H9 (cell line): ENCODE data around the gene POLL. TPM values are rescaled to one million over a fixed set of nuclear protein-coding genes. Genes with fewer than 3 reads are reported as not detected.

Experiments
- DNase-seq: peaks from one replicate; pipeline ENCODE4 v3.0.0-alpha.2; 2017
- H2AFZ ChIP-seq: one replicate; pipeline ENCODE4 v1.6.1; 2013; ENCODE audit warnings: mild to moderate bottlenecking, low read length, control low read depth, moderate library complexity
- H2AK5ac ChIP-seq: 2 replicates; pipeline ENCODE4 v1.6.1; 2013; ENCODE audit warnings: low read length, control low read depth, mixed read lengths; ENCODE audit not compliant: insufficient read length
- H2BK120ac ChIP-seq: one replicate; pipeline ENCODE4 v1.6.1; 2013; ENCODE audit warnings: low read depth, mild to moderate bottlenecking, low read length, control low read depth, inconsistent platforms; ENCODE audit not compliant: poor library complexity, severe bottlenecking
- H2BK12ac ChIP-seq: 2 replicates; pipeline ENCODE4 v1.6.1; 2013; ENCODE audit warnings: low read length, control low read depth, mixed read lengths, low read depth; ENCODE audit not compliant: insufficient read length
- H2BK15ac ChIP-seq: 2 replicates; pipeline ENCODE4 v1.6.1; 2013; ENCODE audit warnings: low read depth, low read length, control low read depth
- H2BK20ac ChIP-seq: one replicate; pipeline ENCODE4 v1.6.1; 2013; ENCODE audit warnings: low read depth, mild to moderate bottlenecking, low read length, control low read depth, inconsistent platforms; ENCODE audit not compliant: poor library complexity, severe bottlenecking
- H2BK5ac ChIP-seq: 2 replicates; pipeline ENCODE4 v1.6.1; 2013; ENCODE audit warnings: low read length, control low read depth, mixed read lengths; ENCODE audit not compliant: insufficient read length
- H3K14ac ChIP-seq: 2 replicates; pipeline ENCODE4 v1.6.1; 2013; ENCODE audit warnings: low read length, control low read depth; ENCODE audit not compliant: insufficient read depth
- H3K18ac ChIP-seq: 2 replicates; pipeline ENCODE4 v1.6.1; 2013; ENCODE audit warnings: low read depth, mild to moderate bottlenecking, mixed read lengths, low read length, control low read depth; ENCODE audit not compliant: insufficient read length
- H3K23ac ChIP-seq: 2 replicates; pipeline ENCODE4 v1.6.1; 2013; ENCODE audit warnings: low read length, control low read depth, mixed read lengths, low read depth; ENCODE audit not compliant: insufficient read length
- H3K23me2 ChIP-seq: 2 replicates; pipeline ENCODE4 v1.6.1; 2013; ENCODE audit warnings: low read depth, mild to moderate bottlenecking, mixed read lengths, low read length, control low read depth; ENCODE audit not compliant: insufficient read length, poor library complexity, severe bottlenecking
- H3K27ac ChIP-seq: 2 replicates; pipeline ENCODE4 v1.5.1; 2013; ENCODE audit warnings: low read length, control low read depth, mixed read lengths, low read depth; ENCODE audit not compliant: insufficient read length
- H3K27me3 ChIP-seq: 2 replicates; pipeline ENCODE4 v1.6.1; 2013; ENCODE audit warnings: low read length, control low read depth, inconsistent platforms; ENCODE audit not compliant: insufficient read depth
- H3K4ac ChIP-seq: 2 replicates; pipeline ENCODE4 v1.6.1; 2013; ENCODE audit warnings: low read depth, mild to moderate bottlenecking, control low read depth, inconsistent platforms, low read length, moderate library complexity
- H3K4me1 ChIP-seq: 2 replicates; pipeline ENCODE4 v1.6.1; 2013; ENCODE audit warnings: low read length, control low read depth, inconsistent platforms; ENCODE audit not compliant: insufficient read depth
- H3K4me2 ChIP-seq: 2 replicates; pipeline ENCODE4 v1.6.1; 2013; ENCODE audit warnings: low read length, control low read depth, mixed read lengths; ENCODE audit not compliant: insufficient read length, insufficient read depth
- H3K56ac ChIP-seq: 2 replicates; pipeline ENCODE4 v1.6.1; 2013; ENCODE audit warnings: low read depth, mild to moderate bottlenecking, mixed read lengths, low read length, control low read depth; ENCODE audit not compliant: insufficient read length
- H3K79me1 ChIP-seq: 2 replicates; pipeline ENCODE4 v1.6.1; 2013; ENCODE audit warnings: low read depth, mild to moderate bottlenecking, moderate library complexity, low read length, control low read depth, inconsistent platforms; ENCODE audit not compliant: insufficient read depth, poor library complexity, severe bottlenecking
- H3K79me2 ChIP-seq: 2 replicates; pipeline ENCODE4 v1.6.1; 2013; ENCODE audit warnings: low read length, control low read depth, inconsistent platforms; ENCODE audit not compliant: insufficient read depth
- H3K9ac ChIP-seq: 2 replicates; pipeline ENCODE4 v1.6.1; 2013; ENCODE audit warnings: low read length, control low read depth, mixed read lengths; ENCODE audit not compliant: insufficient read length; ENCODE audit errors: extremely low read depth
- H3K9me3 ChIP-seq: one replicate; pipeline ENCODE4 v1.6.1; 2013; ENCODE audit warnings: low read depth, low read length, inconsistent platforms; ENCODE audit not compliant: control insufficient read depth
- H3T11ph ChIP-seq: one replicate; pipeline ENCODE4 v1.6.1; 2013; ENCODE audit warnings: mild to moderate bottlenecking, low read length, control low read depth, inconsistent platforms
- H4K20me1 ChIP-seq: one replicate; pipeline ENCODE4 v1.6.1; 2013; ENCODE audit not compliant: control insufficient read depth, insufficient read length, insufficient read depth
- H4K5ac ChIP-seq: 2 replicates; pipeline ENCODE4 v1.6.1; 2013; ENCODE audit warnings: low read depth, mild to moderate bottlenecking, mixed read lengths, low read length, control low read depth; ENCODE audit not compliant: insufficient read length
- H4K8ac ChIP-seq: replicated peaks from 2 replicates; pipeline ENCODE4 v1.6.1; 2013; ENCODE audit warnings: low read length, control low read depth, mixed read lengths, low read depth; ENCODE audit not compliant: insufficient read length
- H4K91ac ChIP-seq: 2 replicates; pipeline ENCODE4 v1.6.1; 2013; ENCODE audit warnings: low read depth, mild to moderate bottlenecking, moderate library complexity, mixed read lengths, low read length, control low read depth; ENCODE audit not compliant: insufficient read length
- H3K27ac Mint-ChIP-seq, 3 experiments: 2 replicates in 2 of 3; 3 replicates in 1 of 3; pipeline ENCODE4 v1.8.0; 2020 to 2021; ENCODE audit warnings: mixed read lengths in 3 of 3, mild to moderate bottlenecking in 1 of 3, moderate library complexity in 1 of 3
- H3K27me3 Mint-ChIP-seq: 2 replicates; pipeline ENCODE4 v1.8.0; 2021; ENCODE audit warnings: low read depth, mild to moderate bottlenecking, moderate library complexity, mixed read lengths
- H3K36me3 Mint-ChIP-seq, 3 experiments: 2 replicates in 2 of 3; 3 replicates in 1 of 3; pipeline ENCODE4 v1.8.0; 2020 to 2021; ENCODE audit warnings: low read depth in 3 of 3, mixed read lengths in 3 of 3; ENCODE audit not compliant: insufficient read depth in 1 of 3
- H3K4me1 Mint-ChIP-seq, 2 experiments: 2 replicates each; pipeline ENCODE4 v1.8.0; 2020; ENCODE audit warnings: mixed read lengths in 2 of 2
- H3K4me3 Mint-ChIP-seq, 2 experiments: 2 replicates in 1 of 2; 3 replicates in 1 of 2; pipeline ENCODE4 v1.8.0; 2020 to 2021; ENCODE audit warnings: mild to moderate bottlenecking in 2 of 2, mixed read lengths in 2 of 2, moderate library complexity in 1 of 2
- H3K9me3 Mint-ChIP-seq, 2 experiments: 2 replicates in 1 of 2; 3 replicates in 1 of 2; pipeline ENCODE4 v1.8.0; 2020; ENCODE audit warnings: mild to moderate bottlenecking in 2 of 2, mixed read lengths in 2 of 2, moderate library complexity in 1 of 2
- WGBS: extraction: QIAGEN DNeasy Blood & Tissue Kit; methylation state at CpG from one replicate; pipeline ENCODE4 v1.1.7; 2013; ENCODE audit warnings: missing lambda C conversion rate, low lambda C conversion rate, mixed read lengths; ENCODE audit not compliant: insufficient read length; ENCODE audit errors: extremely low coverage; 5-methylcytosine and 5-hydroxymethylcytosine counted together
- total RNA-seq: library from RNA; stranded (reverse); gene quantifications from 2 replicates; pipeline ENCODE4 v1.2.1, GENCODE V29; 2021
- TF ChIP-seq, protein P1 (sequence below): fragments of 200-600 bp; sonication (generic); conservative IDR thresholded peaks from 3 replicates; pipeline ENCODE4 v1.8.0; 2021; ENCODE audit warnings: antibody characterized with exemption, mild to moderate bottlenecking

Gene POLL
- total RNA-seq, 1 experiment from 2014 or later: 30.8 TPM

- no CpG with 5 or more reads among the region's 15 CpGs for WGBS
- no peak overlapping the region for H3K18ac ChIP-seq
- TF ChIP-seq, protein P1, sequence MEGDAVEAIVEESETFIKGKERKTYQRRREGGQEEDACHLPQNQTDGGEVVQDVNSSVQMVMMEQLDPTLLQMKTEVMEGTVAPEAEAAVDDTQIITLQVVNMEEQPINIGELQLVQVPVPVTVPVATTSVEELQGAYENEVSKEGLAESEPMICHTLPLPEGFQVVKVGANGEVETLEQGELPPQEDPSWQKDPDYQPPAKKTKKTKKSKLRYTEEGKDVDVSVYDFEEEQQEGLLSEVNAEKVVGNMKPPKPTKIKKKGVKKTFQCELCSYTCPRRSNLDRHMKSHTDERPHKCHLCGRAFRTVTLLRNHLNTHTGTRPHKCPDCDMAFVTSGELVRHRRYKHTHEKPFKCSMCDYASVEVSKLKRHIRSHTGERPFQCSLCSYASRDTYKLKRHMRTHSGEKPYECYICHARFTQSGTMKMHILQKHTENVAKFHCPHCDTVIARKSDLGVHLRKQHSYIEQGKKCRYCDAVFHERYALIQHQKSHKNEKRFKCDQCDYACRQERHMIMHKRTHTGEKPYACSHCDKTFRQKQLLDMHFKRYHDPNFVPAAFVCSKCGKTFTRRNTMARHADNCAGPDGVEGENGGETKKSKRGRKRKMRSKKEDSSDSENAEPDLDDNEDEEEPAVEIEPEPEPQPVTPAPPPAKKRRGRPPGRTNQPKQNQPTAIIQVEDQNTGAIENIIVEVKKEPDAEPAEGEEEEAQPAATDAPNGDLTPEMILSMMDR: no peak
These were observed 23.5 kb downstream of the POLL start for GRCh38 chr10:101564490-101564991.

More at GRCh38 chr10:101564490-101564991, 23.5 kb downstream of the POLL start:
- Histone ChIP-seq H2BK12ac (no peak overlapping the region), H2BK120ac (no peak overlapping the region), H3K23me2 (peaks cover 2% of the 10 kb centered on the region), H4K20me1 (no peaks in the 10 kb centered on the region), H4K91ac (no peak overlapping the region), H3T11ph (no peak overlapping the region), H2BK15ac (no peak overlapping the region), H3K23ac (no peak overlapping the region), H3K27me3 (peaks cover 8% of the 10 kb centered on the region; the same call in 1 of the 2 replicates), H3K9me3 (no peaks in the 10 kb centered on the region), H3K4ac (no peak overlapping the region), H3K14ac (no peak overlapping the region), H3K79me1 (no peaks in the 10 kb centered on the region), H3K79me2 (no peaks in the 10 kb centered on the region), H2AK5ac (no peak overlapping the region), H3K9ac (no peak overlapping the region), H2BK20ac (no peak overlapping the region), H3K27ac (no peak overlapping the region), H4K8ac (no peak overlapping the region), H2AFZ (no peak overlapping the region), H3K4me1 (no peaks in the 10 kb centered on the region), H4K5ac (no peak overlapping the region), H3K56ac (no peak overlapping the region), H3K4me2 (no peak overlapping the region), H2BK5ac (no peak overlapping the region)
- Mint-ChIP-seq H3K4me1 (peaks cover 15 to 18% of the 10 kb centered on the region in 2 experiments), H3K4me3 (no peak overlapping the region), H3K9me3 (no peaks in the 10 kb centered on the region; a peak in 1 of 5 replicates), H3K27me3 (peaks cover 67% of the 10 kb centered on the region), H3K27ac (no peak overlapping the region), H3K36me3 (no peaks in the 10 kb centered on the region; a peak in 1 of 7 replicates)
- peak; percentile 20 for DNase-seq
